Stimulated activated CD4-positive, alpha-beta T cell treated with anti-CD3 and anti-CD28 coated beads, Interleukin-15, amount 100 ng/mL, for 48 hours (primary cell): ENCODE data around the gene MALT1.
A peak's percentile ranks its signal among the peaks of the same experiment; 100 is the strongest.
"Not testable (repeated sequence)": the region's sequence is repeated elsewhere in the genome, so short reads cannot be mapped to it uniquely, and the experiment has no call there.

ENCODE experiments used
- DNase-seq, 2 donors: peaks; one replicate each; pipeline ENCODE4 v3.0.0-alpha.2; 2020; ENCODE audit warnings: low read depth in 2 of 2

Gene MALT1

GRCh38 chr18:58732471-58732870 is 61.2 kb downstream of the MALT1 start:
- no peak for DNase-seq

- DNase-seq = no peak
Measured at GRCh38 chr18:58733866-58734265, 62.6 kb downstream of the MALT1 start.

- DNase-seq = no peak
Measured at GRCh38 chr18:58738322-58738721, 67.1 kb downstream of the MALT1 start.

- DNase-seq = no peak
Measured at GRCh38 chr18:58745914-58746313, 74.6 kb downstream of the MALT1 start.

- no peak for DNase-seq
Measured at GRCh38 chr18:58748899-58749595, 77.8 kb downstream of the MALT1 start.

- DNase-seq = no peak
Measured at GRCh38 chr18:58753976-58754375, 82.7 kb downstream of the MALT1 start.

GRCh38 chr18:58754544-58755068 is 83.3 kb downstream of the MALT1 start:
- DNase-seq = no peak

GRCh38 chr18:58755304-58756010 is 84.2 kb downstream of the MALT1 start:
- no peak for DNase-seq

- DNase-seq = no peak
Measured at GRCh38 chr18:58756148-58756547, 84.9 kb downstream of the MALT1 start.

GRCh38 chr18:58756596-58757240 is 85.5 kb downstream of the MALT1 start:
- DNase-seq = no peak

GRCh38 chr18:58757351-58757750 is 86.1 kb downstream of the MALT1 start:
- not testable (repeated sequence) for DNase-seq

- DNase-seq = no peak
Measured at GRCh38 chr18:58758046-58758445, 86.8 kb downstream of the MALT1 start.

GRCh38 chr18:58758606-58759005 is 87.3 kb downstream of the MALT1 start:
- no peak for DNase-seq

GRCh38 chr18:58761241-58761969 is 90.1 kb downstream of the MALT1 start:
- DNase-seq = no peak

- DNase-seq = no peak
Measured at GRCh38 chr18:58761970-58762780, 90.9 kb downstream of the MALT1 start.

- no peak for DNase-seq
Measured at GRCh38 chr18:58762781-58763171, 91.5 kb downstream of the MALT1 start.

- DNase-seq = no peak
Measured at GRCh38 chr18:58766164-58766563, 94.9 kb downstream of the MALT1 start.

- DNase-seq = no peak
Measured at GRCh38 chr18:58766946-58767345, 95.7 kb downstream of the MALT1 start.

GRCh38 chr18:58768293-58768974 is 97.2 kb downstream of the MALT1 start:
- peak; percentile 56 to 72 for DNase-seq

GRCh38 chr18:58769321-58769720 is 98.1 kb downstream of the MALT1 start:
- DNase-seq = no peak

GRCh38 chr18:58770601-58771000 is 99.3 kb downstream of the MALT1 start:
- DNase-seq = no peak
